HG02884 (cell line): ENCODE results near the gene TSSK6.

Experiments used
- ATAC-seq: cut with Tn5 transposase; IDR thresholded peaks from one replicate; pipeline ENCODE4 v1.9.1; 2021; ENCODE audit warnings: mild to moderate bottlenecking, moderate library complexity; ENCODE audit not compliant: unreplicated experiment

Gene TSSK6

DNA sequence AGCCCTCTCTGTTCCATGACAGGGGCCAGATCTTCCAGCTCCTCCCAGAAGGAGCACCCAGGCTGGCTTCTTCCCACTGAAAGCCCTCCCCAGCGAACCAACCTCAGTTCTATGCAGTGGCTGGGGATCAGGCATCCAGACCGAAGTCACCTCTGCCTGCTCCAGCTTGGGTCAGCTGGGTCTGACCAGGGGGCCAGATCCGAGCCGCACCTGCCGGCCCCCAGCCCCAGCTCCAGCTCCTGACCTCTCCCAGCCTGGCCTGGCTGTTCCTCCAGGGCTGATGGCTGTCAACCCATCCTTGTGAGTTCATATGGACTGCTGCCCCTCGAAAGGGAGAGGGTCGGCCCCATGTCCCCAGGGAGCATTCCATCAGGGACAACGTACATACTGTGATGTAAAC lies 8.0 kb downstream of the TSSK6 start:
- no peak for ATAC-seq

GRCh38 chr19:19506592-19506991 lies 8.8 kb downstream of the TSSK6 start:
- no peak for ATAC-seq

DNA sequence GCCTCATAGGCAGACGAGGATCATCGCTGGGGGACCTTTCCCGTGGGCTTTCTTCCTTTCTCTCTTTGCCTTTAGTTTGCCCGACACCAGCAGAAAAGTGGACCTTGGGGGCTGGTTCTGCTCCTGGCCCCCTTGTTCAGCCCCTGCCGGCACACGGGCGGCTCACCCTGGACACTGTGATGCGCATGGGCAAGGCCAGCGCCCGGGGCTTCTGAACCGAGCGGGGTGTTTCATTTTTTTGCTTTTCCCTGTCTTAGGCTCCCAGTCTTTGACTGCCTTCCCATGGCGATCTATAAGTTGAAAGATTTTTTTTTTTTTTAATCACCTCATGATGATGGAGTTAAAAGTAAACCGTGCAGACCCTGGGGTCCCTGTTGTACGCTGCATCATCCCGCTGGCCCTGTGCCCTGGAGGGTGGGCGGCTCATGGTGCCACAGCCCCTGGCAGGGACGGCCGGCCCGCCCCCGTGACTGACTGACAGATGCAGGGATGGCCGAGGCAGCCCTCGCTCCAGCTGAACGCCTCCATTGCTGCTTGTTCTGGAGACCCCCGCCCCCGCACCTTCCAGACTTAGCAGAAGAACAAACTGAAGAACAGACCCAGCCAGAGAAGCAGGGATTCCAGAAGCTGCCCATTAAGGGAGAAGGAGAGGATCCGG lies 9.6 kb downstream of the TSSK6 start:
- no peak for ATAC-seq

GRCh38 chr19:19504754-19505668 lies 10.3 kb downstream of the TSSK6 start:
- no peak for ATAC-seq

DNA sequence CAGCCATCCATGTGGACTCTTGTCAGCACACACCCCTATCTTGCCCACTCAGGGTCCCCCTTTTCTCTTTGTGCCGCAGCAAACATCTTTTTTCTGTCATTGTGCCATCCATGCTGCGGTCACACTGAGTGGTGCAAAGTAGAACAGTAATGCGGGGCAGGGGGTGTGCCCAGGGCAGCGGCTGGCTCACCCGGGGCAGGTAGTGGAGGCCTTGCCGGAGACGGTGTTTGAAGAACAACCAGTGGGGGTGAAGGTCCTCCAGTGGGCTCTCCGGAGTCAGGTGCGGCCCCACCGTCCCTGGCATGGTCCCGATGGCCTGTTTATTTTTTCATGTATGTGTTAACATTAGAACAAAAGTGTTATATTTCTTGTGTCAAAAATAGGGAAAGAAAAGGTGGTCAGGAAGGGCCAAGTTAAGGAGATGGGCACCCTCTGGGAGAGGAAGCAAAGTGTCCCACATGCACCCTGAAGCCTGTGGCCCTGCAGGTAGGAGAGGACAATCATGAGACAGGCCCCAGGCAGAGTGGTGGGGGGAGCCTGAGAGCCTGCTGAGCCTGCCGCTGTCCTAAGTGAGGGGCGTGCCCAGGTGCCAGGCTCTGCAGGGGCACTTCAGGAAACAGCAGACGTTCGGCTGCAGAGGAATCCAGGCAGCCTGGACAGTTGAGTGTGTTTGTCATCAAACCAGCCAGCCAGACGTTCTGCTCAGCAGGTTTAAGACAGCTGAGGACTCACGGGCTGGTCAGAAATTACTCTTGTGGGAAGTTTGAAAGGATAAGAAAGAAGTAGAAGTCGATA lies 12.3 kb downstream of the TSSK6 start:
- no peak for ATAC-seq

DNA sequence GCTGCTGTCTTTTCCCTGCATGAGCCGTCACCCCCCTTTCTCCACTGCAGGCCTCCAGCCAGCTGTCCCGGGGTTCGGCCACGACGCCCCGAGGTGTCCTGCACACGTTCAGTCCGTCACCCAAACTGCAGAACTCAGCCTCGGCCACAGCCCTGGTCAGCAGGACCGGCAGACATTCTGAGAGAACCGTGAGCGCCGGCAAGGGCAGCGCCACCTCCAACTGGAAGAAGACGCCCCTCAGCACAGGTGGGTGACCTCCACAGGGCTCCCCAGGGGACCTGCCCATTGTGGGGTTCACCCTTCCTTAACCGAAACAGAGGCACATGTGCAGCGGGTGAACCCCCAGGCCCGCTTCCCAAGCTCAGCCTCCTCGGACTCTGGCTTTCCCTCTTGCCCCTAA lies 13.1 kb downstream of the TSSK6 start:
- no peak for ATAC-seq

DNA sequence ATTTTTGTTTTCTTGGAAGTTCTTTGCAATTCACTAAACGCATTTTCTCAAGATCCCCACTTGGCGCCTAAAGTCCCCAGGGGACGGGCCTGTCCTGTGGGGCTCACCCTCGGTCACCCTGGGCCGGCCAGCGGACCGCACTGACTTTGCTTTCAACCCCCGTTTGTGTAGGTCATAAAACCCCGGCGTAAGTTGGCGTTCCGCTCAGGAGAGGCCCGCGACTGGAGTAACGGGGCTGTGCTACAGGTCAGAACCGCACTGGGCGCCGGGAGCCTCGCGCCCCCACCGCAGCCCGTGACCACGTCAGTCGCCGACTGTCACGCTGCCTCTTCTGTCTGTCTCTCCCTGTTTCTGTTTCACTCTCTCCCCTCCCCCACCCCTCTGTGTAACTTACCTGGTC lies 13.6 kb downstream of the TSSK6 start:
- no peak for ATAC-seq

DNA sequence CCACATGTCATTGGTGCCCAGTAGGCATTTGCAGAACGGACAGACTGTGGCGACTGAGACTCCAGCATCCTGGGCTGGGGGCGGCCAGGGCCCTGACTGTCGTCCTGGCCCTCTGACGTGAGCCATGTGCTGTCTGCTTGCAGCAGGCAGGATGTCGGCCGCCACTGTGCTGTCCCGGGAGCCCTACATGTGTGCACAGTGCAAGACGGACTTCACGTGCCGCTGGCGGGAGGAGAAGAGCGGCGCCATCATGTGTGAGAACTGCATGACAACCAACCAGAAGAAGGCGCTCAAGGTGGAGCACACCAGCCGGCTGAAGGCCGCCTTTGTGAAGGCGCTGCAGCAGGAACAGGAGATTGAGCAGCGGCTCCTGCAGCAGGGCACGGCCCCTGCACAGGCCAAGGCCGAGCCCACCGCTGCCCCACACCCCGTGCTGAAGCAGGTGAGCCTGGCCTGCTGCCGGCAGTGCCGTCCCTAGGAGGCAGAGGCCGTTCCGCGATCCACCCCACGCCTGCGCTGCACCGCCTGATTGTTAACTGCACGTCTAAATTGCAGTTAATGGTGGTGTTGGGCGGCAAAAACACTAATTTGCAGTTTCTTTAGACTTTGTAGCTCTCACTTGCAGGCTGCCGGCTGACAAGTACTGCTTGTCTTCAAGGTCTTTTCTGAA lies 14.2 kb downstream of the TSSK6 start:
- ATAC-seq = no peak

- no peak for ATAC-seq
Observed at GRCh38 chr19:19499272-19499995, 15.9 kb downstream of the TSSK6 start.

GRCh38 chr19:19498255-19498991 lies 16.9 kb downstream of the TSSK6 start:
- ATAC-seq = no peak

GRCh38 chr19:19495614-19496603 lies 19.4 kb downstream of the TSSK6 start:
- no peak for ATAC-seq

DNA sequence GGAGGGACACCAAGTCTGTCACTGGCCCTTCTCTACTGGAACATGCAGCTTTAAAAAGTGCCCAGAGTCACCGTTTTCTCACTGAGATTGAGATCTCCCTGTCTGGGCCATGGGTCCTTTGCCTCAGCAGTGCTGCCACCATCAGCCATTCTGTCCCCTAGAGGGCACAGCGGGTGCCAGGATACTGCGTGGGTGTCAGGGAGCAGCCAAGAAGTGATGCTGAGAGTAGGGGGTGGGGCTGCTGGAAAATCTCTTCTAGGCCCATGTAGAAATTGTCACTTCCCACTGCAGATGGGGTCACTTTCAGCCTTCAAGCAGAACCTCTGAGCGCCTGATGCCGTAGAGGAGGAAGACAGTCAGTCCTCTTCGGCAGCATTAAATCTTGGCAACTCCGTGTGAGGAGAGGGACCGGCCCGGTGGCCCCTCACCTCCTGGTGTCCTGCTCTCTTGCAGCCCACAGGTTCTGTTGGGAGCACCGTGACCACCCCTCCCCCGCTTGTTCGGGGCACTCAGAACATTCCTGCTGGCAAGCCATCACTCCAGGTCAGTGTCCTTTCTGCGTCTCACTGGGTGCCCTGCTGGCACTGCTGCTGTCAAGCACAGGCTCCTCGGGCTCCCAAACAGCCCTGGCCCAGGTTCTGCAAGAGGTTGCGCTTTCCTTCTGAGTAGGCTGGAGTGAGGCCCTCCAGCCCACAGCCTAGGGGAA lies 21.4 kb downstream of the TSSK6 start:
- ATAC-seq = no peak

- ATAC-seq = no peak
Observed at GRCh38 chr19:19492026-19492610, 23.2 kb downstream of the TSSK6 start.

- ATAC-seq = no peak
Observed at GRCh38 chr19:19491321-19492025, 23.9 kb downstream of the TSSK6 start.

GRCh38 chr19:19490214-19490968 lies 25.0 kb downstream of the TSSK6 start:
- no peak for ATAC-seq

DNA sequence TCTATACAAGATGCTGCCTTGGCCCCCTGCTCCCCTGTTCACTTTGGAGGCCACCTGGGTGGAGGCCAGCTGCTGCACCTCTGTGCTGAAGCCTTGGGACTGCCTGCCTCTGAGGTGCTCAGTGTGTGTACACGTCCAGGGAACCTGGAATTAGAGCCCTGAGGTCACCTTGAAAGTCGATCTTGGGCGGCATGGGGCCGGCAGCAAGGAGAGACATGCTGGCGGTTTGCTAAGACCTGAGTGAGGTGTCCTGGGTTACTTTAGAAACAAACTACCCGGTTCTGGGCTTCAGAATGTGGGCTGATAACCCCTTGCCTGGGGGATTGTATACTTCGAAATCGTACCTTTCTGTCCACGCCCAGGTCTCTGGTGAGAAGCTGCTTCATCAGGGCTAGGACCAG lies 25.5 kb downstream of the TSSK6 start:
- no peak for ATAC-seq
